GM12873 (cell line): Measurements from ENCODE around the gene ZSCAN31.

Experiments
- TF ChIP-seq, protein P1 (sequence below): IDR thresholded peaks from 2 replicates; pipeline ENCODE4 v1.5.1; 2012; ENCODE audit warnings: low read depth, mild to moderate bottlenecking, moderate library complexity, low read length, control low read depth; ENCODE audit not compliant: insufficient read depth; ENCODE audit errors: missing control alignments

Gene ZSCAN31

GRCh38 chr6:28311139-28311823, 24.7 kb downstream of the ZSCAN31 start:
- TF ChIP-seq, protein P1, sequence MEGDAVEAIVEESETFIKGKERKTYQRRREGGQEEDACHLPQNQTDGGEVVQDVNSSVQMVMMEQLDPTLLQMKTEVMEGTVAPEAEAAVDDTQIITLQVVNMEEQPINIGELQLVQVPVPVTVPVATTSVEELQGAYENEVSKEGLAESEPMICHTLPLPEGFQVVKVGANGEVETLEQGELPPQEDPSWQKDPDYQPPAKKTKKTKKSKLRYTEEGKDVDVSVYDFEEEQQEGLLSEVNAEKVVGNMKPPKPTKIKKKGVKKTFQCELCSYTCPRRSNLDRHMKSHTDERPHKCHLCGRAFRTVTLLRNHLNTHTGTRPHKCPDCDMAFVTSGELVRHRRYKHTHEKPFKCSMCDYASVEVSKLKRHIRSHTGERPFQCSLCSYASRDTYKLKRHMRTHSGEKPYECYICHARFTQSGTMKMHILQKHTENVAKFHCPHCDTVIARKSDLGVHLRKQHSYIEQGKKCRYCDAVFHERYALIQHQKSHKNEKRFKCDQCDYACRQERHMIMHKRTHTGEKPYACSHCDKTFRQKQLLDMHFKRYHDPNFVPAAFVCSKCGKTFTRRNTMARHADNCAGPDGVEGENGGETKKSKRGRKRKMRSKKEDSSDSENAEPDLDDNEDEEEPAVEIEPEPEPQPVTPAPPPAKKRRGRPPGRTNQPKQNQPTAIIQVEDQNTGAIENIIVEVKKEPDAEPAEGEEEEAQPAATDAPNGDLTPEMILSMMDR, result no peak

GRCh38 chr6:28303570-28303969, 32.4 kb downstream of the ZSCAN31 start:
- TF ChIP-seq, protein P1, result no peak

GRCh38 chr6:28296520-28297060, 39.4 kb downstream of the ZSCAN31 start:
- TF ChIP-seq, protein P1, result no peak

DNA sequence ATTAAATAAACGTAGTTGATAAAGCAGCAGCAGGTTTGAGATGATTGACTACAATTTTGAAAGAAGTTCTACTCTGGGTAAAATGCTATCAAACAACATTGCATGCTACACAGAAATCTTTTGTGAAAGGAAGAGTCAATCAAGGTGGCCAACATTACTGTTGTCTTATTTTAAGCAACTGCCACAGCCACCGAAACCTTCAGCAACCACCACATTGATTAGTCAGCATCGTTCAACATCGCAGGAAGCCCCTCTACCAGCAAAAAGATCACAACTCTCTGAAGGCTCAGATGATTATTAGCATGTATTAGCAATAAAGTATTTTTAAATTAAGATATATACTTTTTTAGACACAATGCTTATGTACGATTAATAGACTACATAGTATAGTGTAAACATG, 40.6 kb downstream of the ZSCAN31 start:
- TF ChIP-seq, protein P1, result no peak

DNA sequence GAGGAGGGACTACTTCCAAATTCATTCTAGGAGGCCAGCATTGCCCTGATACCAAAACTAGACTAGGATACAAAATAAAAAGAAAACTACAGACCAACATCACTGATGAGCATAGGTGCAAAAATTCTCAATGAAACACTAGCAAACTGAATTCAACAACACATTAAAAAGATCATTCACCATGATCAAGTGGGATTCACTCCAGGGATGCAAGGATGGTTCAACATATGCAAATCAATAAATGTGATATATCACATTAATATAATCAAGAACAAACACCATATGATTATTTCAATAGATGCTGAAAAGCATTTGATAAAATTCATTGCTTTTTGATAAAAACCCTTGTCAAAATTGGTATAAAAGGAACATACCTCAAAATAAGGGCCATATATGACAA, 44.4 kb downstream of the ZSCAN31 start:
- TF ChIP-seq, protein P1, result no peak

DNA sequence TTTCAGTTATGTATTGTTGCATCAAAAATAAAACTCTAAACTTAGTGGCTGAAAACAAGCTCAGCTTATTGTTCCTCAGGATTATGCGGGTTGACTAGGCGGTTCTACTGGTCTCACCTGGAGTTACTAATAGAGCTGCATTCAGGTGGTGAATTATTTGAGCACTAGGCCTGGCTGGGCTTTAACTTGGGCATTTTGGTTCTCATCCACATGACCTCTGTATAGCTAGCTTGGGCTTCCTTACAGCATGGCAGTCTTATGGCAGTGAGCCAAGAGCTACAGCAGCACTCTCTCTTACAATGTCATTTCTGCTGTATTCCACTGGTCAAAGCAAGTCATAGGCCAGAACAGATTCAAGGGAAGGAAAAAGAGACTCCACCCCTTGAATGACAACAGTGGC, 53.0 kb downstream of the ZSCAN31 start:
- TF ChIP-seq, protein P1, result no peak

- TF ChIP-seq, protein P1, result no peak
These were observed 54.5 kb downstream of the ZSCAN31 start, which contains the start of gene PGBD1 for GRCh38 chr6:28281288-28282064. Gene PGBD1 (plus strand): TSS chr6:28281572. CDS start chr6:28283814, 2,242 bp downstream.
